ENCODE data around the gene TMCC3.
"Not testable (repeated sequence)": the region's sequence is repeated elsewhere in the genome, so short reads cannot be mapped to it uniquely, and the experiment has no call there.

Gene TMCC3, protein sequence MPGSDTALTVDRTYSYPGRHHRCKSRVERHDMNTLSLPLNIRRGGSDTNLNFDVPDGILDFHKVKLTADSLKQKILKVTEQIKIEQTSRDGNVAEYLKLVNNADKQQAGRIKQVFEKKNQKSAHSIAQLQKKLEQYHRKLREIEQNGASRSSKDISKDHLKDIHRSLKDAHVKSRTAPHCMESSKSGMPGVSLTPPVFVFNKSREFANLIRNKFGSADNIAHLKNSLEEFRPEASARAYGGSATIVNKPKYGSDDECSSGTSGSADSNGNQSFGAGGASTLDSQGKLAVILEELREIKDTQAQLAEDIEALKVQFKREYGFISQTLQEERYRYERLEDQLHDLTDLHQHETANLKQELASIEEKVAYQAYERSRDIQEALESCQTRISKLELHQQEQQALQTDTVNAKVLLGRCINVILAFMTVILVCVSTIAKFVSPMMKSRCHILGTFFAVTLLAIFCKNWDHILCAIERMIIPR

DNA sequence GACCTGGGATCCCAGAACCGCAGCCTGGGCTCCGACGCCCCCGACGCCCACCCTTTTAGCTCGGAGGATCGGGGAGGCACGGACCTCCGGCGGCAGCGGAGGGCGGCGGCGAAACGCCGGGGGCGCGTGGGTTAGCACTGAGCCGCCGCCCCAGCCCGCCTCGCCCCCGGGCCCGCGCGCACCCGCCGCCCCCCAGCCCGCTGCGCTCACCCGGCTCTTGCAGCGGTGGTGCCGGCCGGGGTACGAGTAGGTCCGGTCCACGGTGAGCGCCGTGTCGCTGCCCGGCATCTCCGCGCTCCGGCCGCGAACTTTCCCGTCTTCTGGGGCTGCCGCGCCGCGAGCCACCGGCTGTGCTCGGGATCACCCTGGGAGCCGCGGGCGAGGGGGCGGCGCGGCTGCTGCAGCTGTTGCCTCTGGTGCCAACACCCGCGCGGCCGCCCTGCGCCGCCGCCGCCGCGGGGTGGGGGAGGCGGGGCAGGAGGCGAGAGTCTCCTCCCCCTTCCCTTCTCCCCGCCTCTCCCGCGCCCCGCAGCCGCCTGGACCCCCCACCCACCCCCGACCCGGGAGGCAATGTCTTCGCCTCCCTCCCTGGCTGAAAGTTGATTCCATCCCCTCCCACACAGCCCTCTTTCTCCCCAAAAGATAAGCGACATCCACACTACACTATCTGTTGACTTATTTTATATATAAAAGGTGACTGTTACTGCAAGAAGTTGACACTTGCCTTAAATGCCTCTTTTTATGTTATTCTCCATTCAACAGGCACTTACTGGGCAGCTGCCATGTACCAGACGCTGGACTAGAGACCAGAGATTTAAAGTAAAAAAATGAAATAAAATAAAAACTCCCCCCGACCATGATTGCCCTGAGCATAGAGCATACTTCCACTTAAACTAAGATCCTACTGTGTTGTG lies at the start of gene TMCC3:
TSS of gene TMCC3 (minus strand) at position 415 of the 914 bp plus-strand sequence. CDS start at position 288, 127 bp downstream.
- peak in 1 of 2 donors; percentile 11 for DNase-seq (ENCODE audit: extremely low read depth in 1 of 2, low read depth in 1 of 2)

- no peak for DNase-seq (ENCODE audit: extremely low read depth in 1 of 2, low read depth in 1 of 2)
Observed at GRCh38 chr12:94699801-94700200, 49.4 kb upstream of the TMCC3 start.

DNA sequence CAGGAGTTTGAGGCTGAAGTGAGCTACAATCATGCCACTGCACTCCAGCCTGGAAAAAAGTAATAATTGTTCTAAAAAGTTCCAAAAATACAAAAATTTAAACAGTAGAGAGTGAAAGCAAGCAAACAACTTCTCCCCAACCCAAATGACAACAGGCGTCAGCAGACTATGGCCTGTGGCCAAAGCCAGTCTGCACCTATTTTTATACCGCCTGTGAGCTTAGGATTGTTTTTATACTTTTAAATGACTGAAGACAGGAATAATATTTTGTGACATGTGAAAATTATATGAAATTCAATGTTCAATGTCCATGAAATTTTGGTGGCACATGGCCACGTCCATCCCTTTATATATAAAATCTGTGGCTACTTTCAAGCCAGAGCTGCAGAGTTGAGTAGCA lies 48.2 kb upstream of the TMCC3 start:
- no peak for DNase-seq (ENCODE audit: extremely low read depth in 1 of 2, low read depth in 1 of 2)

DNA sequence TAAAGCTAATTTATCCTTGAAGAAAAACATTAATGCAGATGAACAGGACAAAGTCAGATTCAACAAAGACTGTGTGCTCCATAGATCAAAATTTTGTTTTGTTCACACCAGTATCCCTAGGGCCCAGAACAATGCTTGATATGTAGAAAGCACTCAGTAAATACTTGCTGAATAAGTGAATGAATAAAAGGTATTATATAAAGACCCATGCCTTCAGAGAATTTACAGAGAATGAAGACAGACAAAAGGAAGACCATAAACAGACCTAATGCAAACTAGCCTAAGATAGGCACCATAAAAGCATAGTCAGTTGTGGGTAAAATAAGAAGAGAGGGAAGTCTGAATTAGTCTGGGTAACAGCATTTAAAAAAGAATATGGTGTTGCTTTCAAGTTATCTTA lies 47.3 kb upstream of the TMCC3 start:
- DNase-seq (ENCODE audit: extremely low read depth in 1 of 2, low read depth in 1 of 2): no peak

- no peak for DNase-seq (ENCODE audit: extremely low read depth in 1 of 2, low read depth in 1 of 2)
Observed at GRCh38 chr12:94694732-94695131, 44.4 kb upstream of the TMCC3 start.

GRCh38 chr12:94692826-94693225 lies 42.5 kb upstream of the TMCC3 start:
- not testable (repeated sequence) for DNase-seq (ENCODE audit: extremely low read depth in 1 of 2, low read depth in 1 of 2)

GRCh38 chr12:94690198-94690771 lies 39.9 kb upstream of the TMCC3 start:
- no peak for DNase-seq (ENCODE audit: extremely low read depth in 1 of 2, low read depth in 1 of 2)

DNA sequence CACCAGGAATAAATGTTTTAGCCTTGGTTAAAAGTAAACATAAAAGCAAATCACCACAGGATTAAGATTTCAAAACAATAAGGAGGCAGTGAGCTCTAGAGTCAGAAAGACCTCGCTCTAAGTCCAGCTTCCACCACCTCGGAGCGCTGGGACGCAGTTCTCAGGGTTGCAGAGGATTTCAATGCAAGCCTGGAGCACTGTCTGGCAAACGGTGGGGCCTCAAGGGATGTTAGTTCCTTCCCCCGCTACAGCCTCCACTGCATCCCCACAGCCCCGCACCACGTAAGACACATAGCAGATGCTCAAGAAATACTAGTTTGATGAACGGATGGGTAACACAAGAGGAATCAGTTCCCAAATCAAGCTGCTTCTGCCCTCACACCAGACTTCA lies 39.3 kb upstream of the TMCC3 start:
- DNase-seq (ENCODE audit: extremely low read depth in 1 of 2, low read depth in 1 of 2): no peak

DNA sequence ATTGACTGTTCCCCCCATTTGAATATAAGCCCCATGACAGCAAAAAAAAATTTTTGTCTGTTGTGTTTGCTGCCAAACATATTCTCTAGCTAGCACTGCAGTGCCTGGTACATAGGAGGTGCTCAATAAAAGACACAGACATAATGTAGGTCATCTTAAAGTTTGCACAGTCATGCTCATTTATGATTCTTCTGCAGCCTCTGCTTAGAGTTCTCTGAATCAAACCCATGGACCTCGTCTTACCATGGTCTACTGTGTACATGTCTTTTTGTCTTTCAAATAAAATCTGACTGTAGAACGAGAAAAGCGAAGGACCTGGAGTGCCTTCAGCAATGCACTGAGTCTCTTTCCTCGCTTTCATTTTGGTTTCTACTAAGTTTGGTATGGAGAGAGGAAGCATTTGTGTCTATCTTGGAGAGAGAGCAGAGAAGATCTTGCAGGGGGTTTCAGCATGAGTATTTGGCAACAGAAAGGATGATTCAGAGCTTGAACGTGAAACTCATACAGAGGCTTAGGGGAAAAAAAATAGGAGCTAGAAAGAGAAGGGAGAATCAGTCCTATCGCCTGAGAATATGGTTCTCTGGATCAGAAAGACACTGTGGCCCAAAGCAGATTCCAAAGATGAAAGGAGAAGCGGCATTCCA lies 38.8 kb upstream of the TMCC3 start:
- no peak for DNase-seq (ENCODE audit: extremely low read depth in 1 of 2, low read depth in 1 of 2)

- DNase-seq (ENCODE audit: extremely low read depth in 1 of 2, low read depth in 1 of 2): no peak
Observed at GRCh38 chr12:94687891-94688290, 37.5 kb upstream of the TMCC3 start.

DNA sequence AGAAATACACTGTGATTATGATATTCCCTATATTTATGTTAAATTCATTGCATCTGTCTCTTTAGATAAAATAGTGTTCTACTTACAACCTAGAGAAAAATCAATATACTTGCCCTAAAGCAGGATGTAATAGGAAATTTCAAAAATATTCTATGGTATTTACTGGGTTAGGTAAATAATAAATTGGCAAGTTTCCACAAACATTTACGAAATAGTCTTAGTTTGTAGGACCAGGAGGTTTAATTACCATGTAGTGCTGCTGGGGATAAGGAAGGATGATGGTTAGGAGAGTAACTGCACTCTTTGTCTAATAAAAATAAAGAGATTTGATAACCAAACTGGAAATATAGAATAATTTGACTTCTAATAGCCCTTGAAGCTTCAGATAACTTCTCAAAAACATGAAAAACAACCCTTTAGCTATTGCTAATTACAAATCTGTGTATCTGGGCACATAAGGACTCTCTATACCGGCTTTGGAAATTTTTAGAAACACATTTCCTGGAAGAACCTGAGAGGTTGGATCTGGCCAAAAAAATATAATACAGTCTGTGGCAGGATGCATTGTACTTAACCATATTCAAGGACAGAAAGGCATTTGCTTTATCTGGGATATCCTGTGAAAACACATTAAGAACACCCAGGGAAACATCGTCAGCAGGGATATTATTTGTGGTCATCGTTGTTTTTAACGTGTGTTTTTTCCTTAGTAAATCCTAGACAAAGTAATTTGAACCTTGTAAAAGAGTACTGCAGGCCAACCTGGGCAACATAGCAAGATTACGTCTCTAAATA lies 36.7 kb upstream of the TMCC3 start:
- DNase-seq (ENCODE audit: extremely low read depth in 1 of 2, low read depth in 1 of 2): no peak

DNA sequence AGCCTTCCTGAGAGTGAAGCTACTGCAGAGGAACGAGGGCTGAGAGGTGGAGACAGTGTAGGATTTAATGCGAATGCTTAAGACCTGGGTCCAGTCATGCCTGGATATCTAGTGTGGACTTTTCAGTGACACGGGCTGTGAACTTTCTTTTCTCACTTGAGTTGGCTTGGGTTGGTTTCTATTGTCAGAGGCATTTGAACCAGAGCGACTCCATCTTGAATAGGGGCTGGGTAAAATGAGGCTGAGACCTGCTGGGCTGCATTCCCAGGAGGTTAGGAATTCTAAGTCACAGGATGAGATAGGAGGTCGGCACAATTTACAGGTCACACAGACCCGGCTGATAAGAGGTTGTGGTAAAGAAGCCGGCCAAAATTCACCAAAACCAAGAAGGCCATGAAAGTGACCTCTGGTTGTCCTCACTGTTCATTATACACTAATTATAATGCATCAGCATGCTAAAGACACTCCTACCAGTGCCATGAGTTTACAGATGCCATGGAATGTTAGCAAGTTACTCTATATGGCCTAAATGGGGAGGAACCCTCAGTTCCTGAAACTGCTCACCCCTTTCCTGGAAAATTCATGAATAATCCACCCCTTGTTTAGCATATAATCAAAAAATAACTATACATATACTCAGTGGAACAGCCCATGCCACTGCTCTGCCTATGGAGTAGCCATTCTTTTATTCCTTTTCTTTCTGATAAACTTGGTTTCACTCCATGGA lies 34.2 kb upstream of the TMCC3 start:
- DNase-seq (ENCODE audit: extremely low read depth in 1 of 2, low read depth in 1 of 2): no peak

- DNase-seq (ENCODE audit: extremely low read depth in 1 of 2, low read depth in 1 of 2): no peak
Observed at GRCh38 chr12:94679554-94680195, 29.3 kb upstream of the TMCC3 start.

- no peak for DNase-seq (ENCODE audit: extremely low read depth in 1 of 2, low read depth in 1 of 2)
Observed at GRCh38 chr12:94678849-94679248, 28.5 kb upstream of the TMCC3 start.

DNA sequence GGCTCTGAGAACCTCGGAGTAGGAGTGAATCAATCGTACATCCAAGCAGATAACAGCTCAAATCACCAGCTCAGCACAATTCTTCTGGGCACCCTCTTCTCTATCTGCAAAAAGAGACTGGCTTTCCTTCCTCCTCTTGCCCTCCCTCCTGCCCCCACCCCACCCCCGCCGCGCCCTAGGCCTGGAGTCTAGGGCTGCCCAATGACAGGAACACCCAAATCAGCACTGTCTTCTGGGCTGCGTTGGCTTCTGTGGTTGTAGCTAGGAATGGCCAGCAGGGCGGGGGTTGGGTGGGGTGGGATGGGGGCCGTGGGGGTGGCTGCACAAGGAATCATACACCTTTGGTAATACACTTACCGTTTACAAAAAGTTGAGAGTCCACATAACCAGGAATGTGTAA lies 28.0 kb upstream of the TMCC3 start:
- no peak for DNase-seq (ENCODE audit: extremely low read depth in 1 of 2, low read depth in 1 of 2)

GRCh38 chr12:94677778-94678177 lies 27.4 kb upstream of the TMCC3 start:
- no peak for DNase-seq (ENCODE audit: extremely low read depth in 1 of 2, low read depth in 1 of 2)

DNA sequence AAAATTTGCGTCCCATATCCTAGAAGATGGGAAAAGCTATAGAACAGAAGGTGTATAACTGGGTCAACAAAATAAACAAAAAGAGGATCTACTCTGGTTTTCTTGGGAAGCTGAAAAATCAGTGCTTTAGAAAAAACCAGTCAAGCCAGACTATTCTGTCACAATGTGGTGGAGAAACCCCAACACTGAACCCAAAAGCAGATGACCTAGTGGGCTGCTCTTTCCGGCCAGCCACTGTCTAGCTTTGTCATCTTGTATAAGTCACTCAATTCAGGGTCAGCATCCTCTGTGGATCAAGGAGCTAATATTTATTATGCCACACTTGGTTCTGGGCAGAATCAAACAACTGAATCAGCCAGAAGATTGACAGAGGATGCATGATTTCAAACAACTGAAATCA lies 26.6 kb upstream of the TMCC3 start:
- no peak for DNase-seq (ENCODE audit: extremely low read depth in 1 of 2, low read depth in 1 of 2)

- DNase-seq (ENCODE audit: extremely low read depth in 1 of 2, low read depth in 1 of 2): no peak
Observed at GRCh38 chr12:94676031-94676641, 25.8 kb upstream of the TMCC3 start.

- no peak for DNase-seq (ENCODE audit: extremely low read depth in 1 of 2, low read depth in 1 of 2)
Observed at GRCh38 chr12:94674835-94675234, 24.5 kb upstream of the TMCC3 start.

Data from activated CD8-positive, alpha-beta memory T cell treated with anti-CD3 and anti-CD28 coated beads for 1 hour (primary cell).